IMR-90 (cell line): ENCODE measurements around the gene RNASE7. TPM values are rescaled to one million over a fixed set of nuclear protein-coding genes. Genes with fewer than 3 reads are reported as not detected.

Source experiments
- ATAC-seq: fragments of 200-7000 bp; cut with Tn5 transposase; 2 replicates; pipeline ENCODE4 v1.9.1; 2020; ENCODE audit warnings: low read depth, mild to moderate bottlenecking, moderate library complexity
- BruUV-seq: library from RNA; stranded (reverse); fragments of 400-500 nt; replicated peaks from 2 replicates; lab custom pipeline; 2021; lab: Mats Ljungman, UMichigan
- CTCF ChIA-PET: fragments of 300-600 bp; formaldehyde crosslinking; extraction: SDS; loops from one replicate; lab custom pipeline; 2021; ENCODE audit warnings: antibody characterized with exemption; lab: Yijun Ruan, JAX
- POLR2A ChIA-PET: fragments of 300-600 bp; sonication (Branson Sonifier 250); formaldehyde crosslinking; loops from one replicate; lab custom pipeline; 2022; ENCODE audit warnings: antibody characterized with exemption; ENCODE audit not compliant: unreplicated experiment; lab: Charles Lee
- DNase-seq: peaks from one replicate; pipeline ENCODE4 v3.0.0; 2013
- H2AFZ ChIP-seq: replicated peaks from 2 replicates; pipeline ENCODE3; 2013; ENCODE audit warnings: low read length, mild to moderate bottlenecking; ENCODE audit not compliant: poor library complexity
- H2AK5ac ChIP-seq: 2 replicates; pipeline ENCODE4 v1.6.1; 2013; ENCODE audit warnings: low read depth, low read length, inconsistent platforms
- H2AK9ac ChIP-seq: replicated peaks from 2 replicates; pipeline ENCODE3; 2013; ENCODE audit warnings: mild to moderate bottlenecking, low read depth, low read length, moderate library complexity; ENCODE audit not compliant: poor library complexity
- H2BK120ac ChIP-seq: 2 replicates; pipeline ENCODE4 v1.6.1; 2013; ENCODE audit warnings: low read depth, low read length, inconsistent platforms
- H2BK15ac ChIP-seq: 3 replicates; pipeline ENCODE4 v1.6.1; 2013; ENCODE audit warnings: low read depth, low read length, inconsistent platforms
- H2BK20ac ChIP-seq: 2 replicates; pipeline ENCODE4 v1.6.1; 2013; ENCODE audit warnings: low read depth, mild to moderate bottlenecking, inconsistent platforms, low read length, moderate library complexity
- H2BK5ac ChIP-seq: 2 replicates; pipeline ENCODE4 v1.6.1; 2013; ENCODE audit warnings: mild to moderate bottlenecking, low read depth, low read length, inconsistent platforms; ENCODE audit not compliant: poor library complexity, severe bottlenecking
- H3K14ac ChIP-seq: replicated peaks from 2 replicates; pipeline ENCODE4 v1.6.1; 2013; ENCODE audit warnings: low read depth, low read length, inconsistent platforms
- H3K18ac ChIP-seq: 2 replicates; pipeline ENCODE4 v1.6.1; 2013; ENCODE audit warnings: low read depth, low read length, control low read depth
- H3K23ac ChIP-seq: 2 replicates; pipeline ENCODE4 v1.6.1; 2013; ENCODE audit warnings: low read depth, low read length, inconsistent platforms
- H3K27ac ChIP-seq: 2 replicates; pipeline ENCODE4 v1.5.1; 2013; ENCODE audit warnings: mild to moderate bottlenecking, control low read depth, low read length; ENCODE audit not compliant: insufficient read depth
- H3K27me3 ChIP-seq: 2 replicates; pipeline ENCODE4 v1.6.1; 2013; ENCODE audit warnings: low read length; ENCODE audit not compliant: control insufficient read depth, insufficient read depth
- H3K36me3 ChIP-seq: 2 replicates; pipeline ENCODE4 v1.6.1; 2013; ENCODE audit warnings: low read length, mixed read lengths; ENCODE audit not compliant: control insufficient read depth, insufficient read depth
- H3K4ac ChIP-seq: 2 replicates; pipeline ENCODE4 v1.6.1; 2013; ENCODE audit warnings: low read depth, low read length, inconsistent platforms
- H3K4me1 ChIP-seq: 2 replicates; pipeline ENCODE4 v1.6.1; 2013; ENCODE audit warnings: low read length, mixed read lengths; ENCODE audit not compliant: control insufficient read depth, insufficient read depth
- H3K4me2 ChIP-seq: 2 replicates; pipeline ENCODE4 v1.6.1; 2013; ENCODE audit warnings: low read depth, mild to moderate bottlenecking, control low read depth, low read length, moderate library complexity
- H3K4me3 ChIP-seq: 2 replicates; pipeline ENCODE4 v1.5.1; 2013; ENCODE audit warnings: low read depth, mild to moderate bottlenecking, control low read depth, low read length, moderate library complexity; ENCODE audit not compliant: insufficient read depth
- H3K56ac ChIP-seq: 2 replicates; pipeline ENCODE4 v1.6.1; 2013; ENCODE audit warnings: low read length, inconsistent platforms; ENCODE audit not compliant: insufficient read depth; ENCODE audit errors: extremely low read depth
- H3K79me1 ChIP-seq, 2 experiments: 2 replicates each; pipeline ENCODE4 v1.6.1; 2013; ENCODE audit warnings: low read length in 2 of 2, inconsistent platforms in 1 of 2, low read depth in 1 of 2
- H3K9ac ChIP-seq: 2 replicates; pipeline ENCODE4 v1.6.1; 2013; ENCODE audit warnings: low read depth, low read length, control low read depth
- H3K9me1 ChIP-seq: 2 replicates; pipeline ENCODE4 v1.6.1; 2013; ENCODE audit warnings: low read length, inconsistent platforms; ENCODE audit not compliant: insufficient read depth
- H3K9me3 ChIP-seq: 2 replicates; pipeline ENCODE4 v1.6.1; 2013; ENCODE audit warnings: low read length; ENCODE audit not compliant: control insufficient read depth, insufficient read depth
- H4K20me1 ChIP-seq: 2 replicates; pipeline ENCODE4 v1.6.1; 2013; ENCODE audit warnings: low read length, inconsistent platforms; ENCODE audit not compliant: insufficient read depth
- H4K5ac ChIP-seq: 2 replicates; pipeline ENCODE4 v1.6.1; 2013; ENCODE audit warnings: mild to moderate bottlenecking, low read depth, low read length, control low read depth
- H4K8ac ChIP-seq, 2 experiments: 2 replicates each; pipeline ENCODE4 v1.6.1; 2013; ENCODE audit warnings: low read depth in 2 of 2, low read length in 2 of 2, control low read depth in 1 of 2, inconsistent platforms in 1 of 2
- H4K91ac ChIP-seq: 2 replicates; pipeline ENCODE4 v1.6.1; 2013; ENCODE audit warnings: low read depth, low read length, inconsistent platforms; ENCODE audit not compliant: insufficient read depth
- BHLHE40 ChIP-seq: fragments of 150-350 bp; IDR thresholded peaks from 2 replicates; pipeline ENCODE4 v1.6.1; 2016; ENCODE audit warnings: mild to moderate bottlenecking, low read depth, low read length
- CEBPB ChIP-seq: IDR thresholded peaks from 2 replicates; pipeline ENCODE4 v1.6.1; 2012; ENCODE audit warnings: low read depth, low read length, improper control_type of control experiment
- CHD1 ChIP-seq: IDR thresholded peaks from 2 replicates; pipeline ENCODE4 v1.6.1; 2012; ENCODE audit warnings: low read depth, low read length, improper control_type of control experiment
- FOS ChIP-seq: fragments of 150-350 bp; IDR thresholded peaks from 2 replicates; pipeline ENCODE4 v1.6.1; 2016; ENCODE audit warnings: low read depth, low read length
- MAFK ChIP-seq: IDR thresholded peaks from 2 replicates; pipeline ENCODE4 v1.6.1; 2012; ENCODE audit warnings: low read depth, low read length, improper control_type of control experiment
- MAZ ChIP-seq: IDR thresholded peaks from 2 replicates; pipeline ENCODE4 v1.6.1; 2012; ENCODE audit warnings: low read depth, mild to moderate bottlenecking, low read length, improper control_type of control experiment, moderate library complexity, borderline replicate concordance
- MXI1 ChIP-seq: IDR thresholded peaks from 2 replicates; pipeline ENCODE4 v1.6.1; 2012; ENCODE audit warnings: low read depth, mild to moderate bottlenecking, low read length, moderate library complexity, borderline replicate concordance
- NFE2L2 ChIP-seq: fragments of 150-350 bp; IDR thresholded peaks from 2 replicates; pipeline ENCODE4 v1.6.1; 2016; ENCODE audit warnings: low read depth, mild to moderate bottlenecking, low read length
- POLR2A ChIP-seq: IDR thresholded peaks from 2 replicates; pipeline ENCODE4 v1.6.1; 2012; ENCODE audit warnings: mild to moderate bottlenecking, low read depth, low read length
- RAD21 ChIP-seq: IDR thresholded peaks from 2 replicates; pipeline ENCODE4 v1.6.1; 2012; ENCODE audit warnings: low read length, improper control_type of control experiment
- RCOR1 ChIP-seq: IDR thresholded peaks from 2 replicates; pipeline ENCODE4 v1.6.1; 2012; ENCODE audit warnings: mild to moderate bottlenecking, low read length, improper control_type of control experiment; ENCODE audit not compliant: insufficient replicate concordance
- RFX5 ChIP-seq: IDR thresholded peaks from 2 replicates; pipeline ENCODE4 v1.8.0; 2012; ENCODE audit warnings: low read depth, mild to moderate bottlenecking, low read length, moderate library complexity
- SMC3 ChIP-seq: fragments of 150-350 bp; IDR thresholded peaks from 2 replicates; pipeline ENCODE4 v1.6.1; 2016; ENCODE audit warnings: low read depth, mild to moderate bottlenecking, antibody characterized with exemption, low read length, moderate library complexity
- USF2 ChIP-seq: fragments of 150-350 bp; IDR thresholded peaks from 2 replicates; pipeline ENCODE4 v1.6.1; 2017; ENCODE audit warnings: mild to moderate bottlenecking, antibody characterized with exemption, low read length, low read depth
- WGBS, 2 experiments: methylation state at CpG; one replicate each; pipeline versions ENCODE4 v1.1.5 to v1.1.7; 2013; ENCODE audit warnings: missing lambda C conversion rate in 2 of 2; ENCODE audit not compliant: insufficient read length in 1 of 2; ENCODE audit errors: extremely low coverage in 2 of 2; 5-methylcytosine and 5-hydroxymethylcytosine counted together
- dilution Hi-C: fragments of 300-500 bp; cut with HindIII; formaldehyde crosslinking; loops from one replicate; pipeline ENCODE4 v1.14.3; 2018; ENCODE audit warnings: low sequenced_read_pairs; ENCODE audit not compliant: unreplicated experiment
- in situ Hi-C: fragments of 300-500 bp; cut with MboI; formaldehyde crosslinking; loops from 3 replicates; pipeline ENCODE4 v1.14.3; 2019; ENCODE audit warnings: low sequenced_read_pairs, inconsistent platforms, mixed read lengths
- intact Hi-C: fragments of 100-400 bp; cut with micrococcal nuclease; formaldehyde crosslinking; loops from 2 replicates; pipeline ENCODE4 v1.10.0; 2022
- polyA plus RNA-seq, 3 experiments: library from polyadenylated mRNA; depleted of rRNA; stranded (reverse); fragments of >200 nt; gene quantifications; 2 replicates each; pipeline ENCODE4 v1.2.3, GENCODE V29; 2012; ENCODE audit warnings: low replicate concordance in 1 of 3
- total RNA-seq: library from RNA; depleted of rRNA; stranded (reverse); fragments of >200 nt; gene quantifications from 2 replicates; pipeline ENCODE4 v1.2.3, GENCODE V29; 2012
- TF ChIP-seq, protein P1 (sequence below): fragments of 150-350 bp; IDR thresholded peaks from 2 replicates; pipeline ENCODE4 v1.6.1; 2016; ENCODE audit warnings: low read depth, mild to moderate bottlenecking, low read length, moderate library complexity, borderline replicate concordance
- TF ChIP-seq, protein P2 (sequence below): conservative IDR thresholded peaks from 2 replicates; pipeline ENCODE4 v1.5.1; 2012; ENCODE audit warnings: mild to moderate bottlenecking, low read depth, low read length, improper control_type of control experiment

The RNASE7 gene
- total and polyA plus RNA-seq, 2 of the 4 experiments (the other 2 are of a cell fraction), result not detected

GRCh38 chr14:21018781-21019180 lies 23.4 kb upstream of the RNASE7 start:
- intact Hi-C loops (no loop called here), dilution Hi-C loops (no loop called here), in situ Hi-C loops (loop anchor here (5.0 kb wide), 1 partner anchor 84 kb away; the partner anchor contains the start of gene TMEM253)
- no peaks in the 10 kb centered on the region for H3K4me1 ChIP-seq
- ATAC-seq (no peak), DNase-seq (no peak)
- H4K5ac ChIP-seq, result no peak overlapping the region
- no peak overlapping the region for H2AK9ac ChIP-seq
- H3K23ac ChIP-seq, result no peak overlapping the region
- no peak overlapping the region for H2BK120ac ChIP-seq
- H3K4me2 ChIP-seq, result no peak overlapping the region
- ChIA-PET CTCF (interaction anchor here (1.0 to 1.1 kb wide), 4 partner anchors 13 to 86 kb away, joined by 3 to 4 read pairs (median 3); no protein-coding TSS in a partner anchor), POLR2A (no interaction called here)
- no peak overlapping the region for H2BK15ac ChIP-seq
- H3K9ac ChIP-seq, result no peak overlapping the region
- H3K9me3 ChIP-seq, result no peaks in the 10 kb centered on the region
- H4K91ac ChIP-seq, result no peak overlapping the region
- no peak overlapping the region for H2BK5ac ChIP-seq
- no TSS peak for BruUV-seq
- no CpG with 5 or more reads among the region's 3 CpGs for WGBS, 2 experiments
- no peak overlapping the region for H2BK20ac ChIP-seq
- no peak overlapping the region for H3K27ac ChIP-seq
- no peaks in the 10 kb centered on the region for H3K79me1 ChIP-seq
- H3K4me3 ChIP-seq, result no peak overlapping the region
- no peak overlapping the region for H4K8ac ChIP-seq
- H4K20me1 ChIP-seq, result no peaks in the 10 kb centered on the region
- H2AFZ ChIP-seq, result no peak overlapping the region
- H3K27me3 ChIP-seq, result peaks cover 39% of the 10 kb centered on the region
- no peak overlapping the region for H2AK5ac ChIP-seq
- no peaks in the 10 kb centered on the region for H3K9me1 ChIP-seq
- TF ChIP-seq CHD1, result no peak
- no peak for TF ChIP-seq NFE2L2
- no peak for TF ChIP-seq SMC3
- no peak for TF ChIP-seq FOS
- no peak for TF ChIP-seq USF2
- no peak for TF ChIP-seq CEBPB
- TF ChIP-seq MAFK, result no peak
- TF ChIP-seq RAD21, result no peak
- no peak for TF ChIP-seq MAZ
- TF ChIP-seq BHLHE40, result no peak
- TF ChIP-seq POLR2A, result no peak
- TF ChIP-seq RFX5, result no peak
- TF ChIP-seq MXI1, result no peak
- TF ChIP-seq RCOR1, result no peak
- TF ChIP-seq, protein P1, sequence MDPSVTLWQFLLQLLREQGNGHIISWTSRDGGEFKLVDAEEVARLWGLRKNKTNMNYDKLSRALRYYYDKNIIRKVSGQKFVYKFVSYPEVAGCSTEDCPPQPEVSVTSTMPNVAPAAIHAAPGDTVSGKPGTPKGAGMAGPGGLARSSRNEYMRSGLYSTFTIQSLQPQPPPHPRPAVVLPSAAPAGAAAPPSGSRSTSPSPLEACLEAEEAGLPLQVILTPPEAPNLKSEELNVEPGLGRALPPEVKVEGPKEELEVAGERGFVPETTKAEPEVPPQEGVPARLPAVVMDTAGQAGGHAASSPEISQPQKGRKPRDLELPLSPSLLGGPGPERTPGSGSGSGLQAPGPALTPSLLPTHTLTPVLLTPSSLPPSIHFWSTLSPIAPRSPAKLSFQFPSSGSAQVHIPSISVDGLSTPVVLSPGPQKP, result no peak
- TF ChIP-seq, protein P2, sequence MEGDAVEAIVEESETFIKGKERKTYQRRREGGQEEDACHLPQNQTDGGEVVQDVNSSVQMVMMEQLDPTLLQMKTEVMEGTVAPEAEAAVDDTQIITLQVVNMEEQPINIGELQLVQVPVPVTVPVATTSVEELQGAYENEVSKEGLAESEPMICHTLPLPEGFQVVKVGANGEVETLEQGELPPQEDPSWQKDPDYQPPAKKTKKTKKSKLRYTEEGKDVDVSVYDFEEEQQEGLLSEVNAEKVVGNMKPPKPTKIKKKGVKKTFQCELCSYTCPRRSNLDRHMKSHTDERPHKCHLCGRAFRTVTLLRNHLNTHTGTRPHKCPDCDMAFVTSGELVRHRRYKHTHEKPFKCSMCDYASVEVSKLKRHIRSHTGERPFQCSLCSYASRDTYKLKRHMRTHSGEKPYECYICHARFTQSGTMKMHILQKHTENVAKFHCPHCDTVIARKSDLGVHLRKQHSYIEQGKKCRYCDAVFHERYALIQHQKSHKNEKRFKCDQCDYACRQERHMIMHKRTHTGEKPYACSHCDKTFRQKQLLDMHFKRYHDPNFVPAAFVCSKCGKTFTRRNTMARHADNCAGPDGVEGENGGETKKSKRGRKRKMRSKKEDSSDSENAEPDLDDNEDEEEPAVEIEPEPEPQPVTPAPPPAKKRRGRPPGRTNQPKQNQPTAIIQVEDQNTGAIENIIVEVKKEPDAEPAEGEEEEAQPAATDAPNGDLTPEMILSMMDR, result no peak
- H3K14ac ChIP-seq, result no peak overlapping the region
- no peak overlapping the region for H3K4ac ChIP-seq
- H3K56ac ChIP-seq, result no peak overlapping the region
- no peak overlapping the region for H3K18ac ChIP-seq
- no peaks in the 10 kb centered on the region for H3K36me3 ChIP-seq
